ENCODE results near the gene NFE2L2.
"Not testable (repeated sequence)": the region's sequence is repeated elsewhere in the genome, so short reads cannot be mapped to it uniquely, and the experiment has no call there.

The NFE2L2 gene

GRCh38 chr2:177212106-177212890 is 52.2 kb downstream of the NFE2L2 start, which contains the start of gene HNRNPA3:
Gene HNRNPA3, plus strand, starts transcription at chr2:177212794. Its CDS starts 6 bp downstream, at chr2:177212800.
- DNase-seq, result peak; percentile 99 to 100 (median 99)
- intact Hi-C loops (cut with DNase I), result loop anchor here (1.0 to 2.0 kb wide), 2 partner anchors 47 to 52 kb away; partner anchors contain the start of gene NFE2L2

DNA sequence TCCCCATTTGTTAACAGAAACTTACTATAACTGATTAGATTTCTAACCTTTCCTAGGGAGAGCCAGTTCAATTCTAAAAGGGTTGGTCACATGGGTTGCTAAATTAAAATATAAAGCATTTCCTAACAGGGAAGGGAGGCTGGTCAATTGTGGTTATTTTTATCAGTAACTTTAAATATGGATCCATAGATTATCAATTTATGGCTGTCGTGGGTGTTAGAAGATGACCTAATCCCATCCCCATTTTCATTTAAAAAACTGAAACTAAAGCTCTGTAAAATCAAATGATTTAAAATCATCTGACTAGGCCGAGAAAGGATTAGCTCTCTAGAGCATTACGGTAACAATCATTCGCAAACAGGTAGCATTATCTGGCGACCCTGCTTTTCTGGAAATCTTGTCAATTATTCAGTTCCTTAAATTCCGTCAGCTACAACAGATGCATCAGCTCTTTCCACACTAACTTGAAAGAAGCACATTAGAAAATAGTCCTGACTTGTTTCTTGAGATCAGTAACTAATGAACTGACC is 52.9 kb downstream of the NFE2L2 start:
- intact Hi-C loops (cut with DNase I), result loop anchor here (1.0 to 2.0 kb wide), 2 partner anchors 47 to 53 kb away; partner anchors contain the start of gene NFE2L2
- no peak for DNase-seq

GRCh38 chr2:177211169-177211568 is 53.4 kb downstream of the NFE2L2 start:
- DNase-seq, result no peak
- intact Hi-C loops (cut with DNase I), result no loop called here

DNA sequence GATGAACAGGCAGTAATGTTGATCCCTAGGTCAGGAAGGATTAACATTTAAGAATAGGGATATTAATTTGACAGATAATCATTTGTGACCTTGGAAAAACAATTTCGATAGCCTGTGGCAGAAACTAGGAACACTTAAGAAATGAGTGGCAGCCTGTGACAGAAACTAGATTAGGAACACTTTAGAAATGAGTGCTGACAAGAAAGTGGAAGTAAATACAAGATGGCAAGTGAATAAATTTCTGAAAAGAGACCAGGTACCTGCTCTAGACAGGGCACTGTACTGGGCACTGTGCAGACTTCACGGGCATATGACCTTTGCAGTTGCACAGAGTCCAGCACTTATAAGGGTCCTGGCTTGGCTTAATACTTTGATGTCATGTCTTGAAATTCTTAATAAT is 57.4 kb downstream of the NFE2L2 start:
- intact Hi-C loops (cut with DNase I), result no loop called here

GRCh38 chr2:177204417-177204816 is 60.1 kb downstream of the NFE2L2 start:
- no peak for DNase-seq
- intact Hi-C loops (cut with DNase I), result no loop called here

More for the DNA sequence above, 57.4 kb downstream of the NFE2L2 start:
- no peak for DNase-seq

DNA sequence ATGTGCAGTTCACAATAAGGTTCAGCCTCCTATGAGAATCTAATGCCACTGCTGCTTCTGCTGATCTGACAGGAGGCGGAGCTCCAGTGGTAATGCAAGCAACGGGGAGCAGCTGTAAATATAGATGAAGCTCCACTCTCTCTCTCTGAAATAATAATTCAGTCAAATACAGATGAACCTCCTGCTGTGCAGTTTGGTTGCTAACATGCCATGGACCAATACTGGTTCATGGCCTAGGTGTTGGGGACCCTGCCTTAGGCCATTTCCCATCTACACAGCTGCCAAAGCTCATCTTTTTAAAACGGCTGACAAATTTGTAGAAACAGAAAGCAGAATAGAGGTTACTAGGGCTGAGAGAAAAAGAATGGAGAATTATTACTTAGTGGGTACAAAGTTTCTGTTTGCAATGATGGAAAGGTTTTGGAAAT is 62.6 kb downstream of the NFE2L2 start:
- no peak for DNase-seq
- intact Hi-C loops (cut with DNase I), result no loop called here

DNA sequence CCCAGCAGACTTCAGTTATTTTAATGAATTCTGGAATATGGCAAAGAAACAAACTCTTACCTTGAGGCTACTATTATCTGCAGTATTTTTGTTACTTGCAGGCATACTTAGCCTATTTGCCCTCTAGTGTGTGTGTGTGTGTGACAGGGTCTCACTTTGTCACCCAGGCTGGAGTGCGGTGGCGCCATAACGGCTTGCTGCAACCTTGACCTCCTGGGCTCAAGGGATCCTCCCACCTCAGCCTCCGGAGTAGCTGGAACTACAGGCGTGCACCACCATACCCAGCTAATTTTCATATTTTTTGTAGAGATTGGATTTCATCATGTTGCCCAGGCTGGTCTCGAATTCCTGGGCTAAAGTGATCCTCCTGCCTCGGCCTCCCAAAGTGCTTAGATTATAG is 64.1 kb downstream of the NFE2L2 start:
- intact Hi-C loops (cut with DNase I), result not testable (repeated sequence)
- peak in 1 of 10 donors; percentile 36 for DNase-seq

DNA sequence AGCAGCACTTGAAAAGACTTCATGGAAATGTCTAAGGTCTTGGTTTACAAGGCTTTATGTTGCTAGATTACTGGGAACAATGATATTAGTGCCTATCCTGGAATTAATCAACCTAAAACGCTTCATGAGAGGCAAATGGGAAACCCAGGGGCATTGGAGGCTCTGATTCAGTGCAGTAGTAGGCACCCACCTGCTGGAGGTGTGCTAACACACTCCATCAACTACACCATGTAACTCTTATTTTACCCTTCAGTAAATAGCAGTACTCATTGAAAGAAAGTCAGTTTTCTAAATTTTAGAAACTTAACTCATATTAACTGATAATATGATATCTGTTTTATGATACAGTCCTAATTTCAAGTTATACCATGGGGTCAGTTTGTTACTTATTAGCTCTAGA is 69.3 kb downstream of the NFE2L2 start:
- DNase-seq, result no peak

GRCh38 chr2:177193240-177193639 is 71.3 kb downstream of the NFE2L2 start:
- intact Hi-C loops (cut with DNase I), result no loop called here
- no peak for DNase-seq

More for the DNA sequence above, 69.3 kb downstream of the NFE2L2 start:
- intact Hi-C loops (cut with DNase I), result no loop called here

DNA sequence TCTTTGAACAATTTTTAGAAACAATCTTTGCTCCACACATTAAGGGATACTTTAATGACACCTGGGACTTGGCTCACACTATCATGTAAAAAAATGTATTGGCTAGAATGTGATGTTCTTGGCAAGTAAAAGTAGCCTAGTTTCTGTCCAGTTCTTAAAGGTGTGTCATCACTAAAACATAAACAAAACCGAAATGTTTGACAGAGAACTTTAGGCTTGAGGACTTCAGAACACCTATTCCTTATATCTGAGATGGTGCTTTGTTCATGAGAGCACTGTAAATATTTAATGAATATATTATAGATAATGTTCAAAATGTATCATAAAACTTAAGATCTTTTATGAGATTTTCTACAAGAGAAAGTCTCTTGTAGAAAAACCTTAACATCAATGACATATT is 71.7 kb downstream of the NFE2L2 start:
- intact Hi-C loops (cut with DNase I), result no loop called here
- no peak for DNase-seq

GRCh38 chr2:177190941-177191340 is 73.6 kb downstream of the NFE2L2 start:
- DNase-seq, result no peak
- intact Hi-C loops (cut with DNase I), result no loop called here

GRCh38 chr2:177188482-177189469 is 75.8 kb downstream of the NFE2L2 start:
- DNase-seq, result no peak
- intact Hi-C loops (cut with DNase I), result no loop called here

DNA sequence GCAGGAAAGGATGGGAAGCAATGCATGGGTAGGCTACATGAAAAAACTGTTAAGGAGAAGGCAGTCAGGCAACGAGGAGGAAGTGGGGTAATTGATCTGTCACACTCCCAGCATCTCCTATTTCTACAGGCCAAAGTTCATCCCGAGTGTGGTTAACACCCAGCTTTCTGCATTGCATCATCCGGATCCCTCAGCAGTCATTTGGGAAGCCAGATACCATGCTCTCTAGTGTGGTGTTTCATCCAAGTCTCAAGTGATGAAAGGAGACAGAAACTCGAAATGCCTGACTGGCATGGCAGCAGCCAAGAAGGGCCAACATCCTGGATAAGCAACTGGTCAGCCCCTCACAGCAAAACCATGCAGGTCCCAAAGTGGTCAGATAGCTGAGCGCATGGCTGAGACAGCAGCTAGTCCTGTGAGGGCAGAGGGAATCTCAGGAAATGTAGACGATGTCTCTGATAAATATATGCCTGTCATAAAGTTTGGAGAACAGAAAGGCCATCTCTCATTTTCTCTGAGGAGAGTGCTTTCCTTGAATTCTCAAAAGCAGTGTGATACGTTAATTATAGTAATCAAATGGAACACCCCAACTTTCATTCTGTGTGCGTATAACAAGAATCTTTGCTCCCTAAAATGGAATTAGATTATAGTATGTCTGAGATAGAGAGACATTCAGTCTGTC is 76.8 kb downstream of the NFE2L2 start:
- DNase-seq, result no peak
- intact Hi-C loops (cut with DNase I), result no loop called here

DNA sequence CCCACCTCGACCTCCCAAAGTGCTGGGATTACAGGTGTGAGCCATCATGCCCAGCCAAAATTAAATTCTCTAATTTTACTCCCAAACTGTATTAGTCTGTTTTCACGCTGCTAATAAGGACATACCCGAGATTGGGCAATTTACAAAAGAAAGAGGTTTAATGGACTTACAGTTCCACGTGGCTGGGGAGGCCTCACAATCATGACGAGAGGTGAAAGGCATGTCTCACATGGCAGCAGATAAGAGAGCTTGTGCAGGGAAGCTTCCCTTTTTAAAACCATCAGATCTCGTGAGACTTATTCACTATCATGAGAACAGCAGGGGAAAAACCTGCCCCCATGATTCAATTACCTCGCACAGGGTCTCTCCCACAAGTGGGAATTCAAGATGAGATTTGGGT is 78.5 kb downstream of the NFE2L2 start:
- DNase-seq; intact Hi-C loops (cut with DNase I): not testable (repeated sequence)

GRCh38 chr2:177184606-177185005 is 79.9 kb downstream of the NFE2L2 start:
- DNase-seq, result no peak
- intact Hi-C loops (cut with DNase I), result no loop called here

GRCh38 chr2:177183860-177184259 is 80.7 kb downstream of the NFE2L2 start:
- no peak for DNase-seq
- intact Hi-C loops (cut with DNase I), result no loop called here
